Uterus (tissue), 4 donors: Measurements from ENCODE around the gene ARHGEF18. TPM values are rescaled to one million over a fixed set of nuclear protein-coding genes. Genes with fewer than 3 reads are reported as not detected.

Experiments used
- DNase-seq, 2 donors: peaks; one replicate each; pipeline ENCODE4 v3.0.0-alpha.2; 2019 to 2020
- H3K27ac ChIP-seq, 2 donors: fragments of 200-600 bp; sonication (generic); 1 replicate in 1 of 2; 2 replicates in 1 of 2; pipeline ENCODE4 v1.5.1; 2016 to 2018
- H3K27me3 ChIP-seq, 2 donors: fragments of 200-600 bp; sonication (generic); one replicate each; pipeline ENCODE4 v1.5.1; 2018 to 2019; ENCODE audit warnings: control low read depth in 1 of 2
- H3K36me3 ChIP-seq, 2 donors: fragments of 200-600 bp; sonication (generic); one replicate each; pipeline ENCODE4 v1.5.1; 2019; ENCODE audit warnings: control low read depth in 1 of 2
- H3K4me1 ChIP-seq, 2 donors: fragments of 200-600 bp; sonication (generic); one replicate each; pipeline ENCODE4 v1.5.1; 2018 to 2019; ENCODE audit warnings: control low read depth in 1 of 2
- H3K4me3 ChIP-seq, 2 donors: fragments of 200-600 bp; sonication (generic); 1 replicate in 1 of 2; 2 replicates in 1 of 2; pipeline ENCODE4 v1.5.1; 2018 to 2019; ENCODE audit warnings: mild to moderate bottlenecking in 1 of 2
- H3K9me3 ChIP-seq, 2 donors: fragments of 200-600 bp; sonication (generic); one replicate each; pipeline ENCODE4 v1.5.1; 2019; ENCODE audit warnings: control low read depth in 1 of 2
- POLR2A ChIP-seq, 2 donors: fragments of 450-650 bp; IDR thresholded peaks; one replicate each; pipeline ENCODE4 v1.6.1; 2016; ENCODE audit warnings: antibody characterized with exemption in 2 of 2, mild to moderate bottlenecking in 1 of 2, moderate library complexity in 1 of 2
- intact Hi-C: fragments of 100-400 bp; cut with DNase I; formaldehyde crosslinking; loops from one replicate; pipeline ENCODE4 v1.15.1; 2023; ENCODE audit warnings: low total_unique reads
- total RNA-seq, 4 donors: library from RNA; depleted of rRNA in 3 of 4; stranded (reverse); fragments of >200 nt in 3 of 4; gene quantifications; one replicate each; pipeline versions ENCODE4 v1.1.0 to v1.2.4, GENCODE V29; 2014 to 2023
- TF ChIP-seq, protein P1 (sequence below), 4 experiments: fragments of 200-600 bp in 2 of 4; fragments of 450-650 bp in 2 of 4; sonication (generic) in 2 of 4; IDR thresholded peaks; one replicate each; pipeline ENCODE4 v1.5.1; 2016 to 2019; ENCODE audit warnings: antibody characterized with exemption in 4 of 4, mild to moderate bottlenecking in 2 of 4, moderate library complexity in 1 of 4
- donor health status: DM: yes; HTN: yes; CAD: no.

Gene ARHGEF18
- total RNA-seq, 4 donors from 2014 or later: 2.6 to 36.4 (median 18.5) TPM

- intact Hi-C loops: no loop called here
- no peaks in the 10 kb centered on the region for H3K27me3 ChIP-seq
- peak overlapping the region in 1 of 2 donors; percentile 39 for H3K4me3 ChIP-seq
- no peaks in the 10 kb centered on the region for H3K36me3 ChIP-seq
- H3K9me3 ChIP-seq: no peaks in the 10 kb centered on the region
- TF ChIP-seq POLR2A (IDR thresholded peaks at IDR 0.05): peak in 1 of 2 donors; percentile 9
- TF ChIP-seq, protein P1, sequence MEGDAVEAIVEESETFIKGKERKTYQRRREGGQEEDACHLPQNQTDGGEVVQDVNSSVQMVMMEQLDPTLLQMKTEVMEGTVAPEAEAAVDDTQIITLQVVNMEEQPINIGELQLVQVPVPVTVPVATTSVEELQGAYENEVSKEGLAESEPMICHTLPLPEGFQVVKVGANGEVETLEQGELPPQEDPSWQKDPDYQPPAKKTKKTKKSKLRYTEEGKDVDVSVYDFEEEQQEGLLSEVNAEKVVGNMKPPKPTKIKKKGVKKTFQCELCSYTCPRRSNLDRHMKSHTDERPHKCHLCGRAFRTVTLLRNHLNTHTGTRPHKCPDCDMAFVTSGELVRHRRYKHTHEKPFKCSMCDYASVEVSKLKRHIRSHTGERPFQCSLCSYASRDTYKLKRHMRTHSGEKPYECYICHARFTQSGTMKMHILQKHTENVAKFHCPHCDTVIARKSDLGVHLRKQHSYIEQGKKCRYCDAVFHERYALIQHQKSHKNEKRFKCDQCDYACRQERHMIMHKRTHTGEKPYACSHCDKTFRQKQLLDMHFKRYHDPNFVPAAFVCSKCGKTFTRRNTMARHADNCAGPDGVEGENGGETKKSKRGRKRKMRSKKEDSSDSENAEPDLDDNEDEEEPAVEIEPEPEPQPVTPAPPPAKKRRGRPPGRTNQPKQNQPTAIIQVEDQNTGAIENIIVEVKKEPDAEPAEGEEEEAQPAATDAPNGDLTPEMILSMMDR (IDR thresholded peaks at IDR 0.05): no peak
- DNase-seq: peak; percentile 68 to 84
- peaks cover 0 to 4% of the 10 kb centered on the region in 2 donors for H3K4me1 ChIP-seq
- peak overlapping the region; percentile 81 for H3K27ac ChIP-seq
Measured at GRCh38 chr19:7356899-7357627, 8.3 kb downstream of the ARHGEF18 start.

DNA sequence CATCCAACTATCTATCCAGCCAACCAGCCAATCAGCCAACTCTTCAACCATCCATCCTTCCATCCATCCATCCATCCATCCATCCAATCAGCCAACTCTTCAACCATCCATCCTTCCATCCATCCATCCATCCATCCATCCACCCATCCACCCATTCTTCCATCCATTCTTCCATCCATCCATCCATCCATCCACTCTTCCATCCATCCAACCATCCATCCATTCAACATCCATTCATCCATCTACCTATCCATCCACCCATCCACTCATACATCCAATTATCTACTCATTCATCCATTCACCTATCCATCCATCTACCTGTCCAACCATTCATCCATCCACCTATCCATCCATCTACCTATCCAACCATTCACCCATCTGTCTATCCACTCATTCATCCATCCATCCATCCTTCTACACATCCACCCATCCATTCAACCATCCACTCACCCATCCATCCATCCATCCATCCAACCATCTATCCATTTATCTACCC, 9.4 kb downstream of the ARHGEF18 start:
- H3K27me3 ChIP-seq: no peaks in the 10 kb centered on the region
- no peaks in the 10 kb centered on the region for H3K36me3 ChIP-seq
- no peak overlapping the region for H3K4me3 ChIP-seq
- DNase-seq: no peak
- peak overlapping the region; percentile 80 to 81 for H3K27ac ChIP-seq
- H3K9me3 ChIP-seq: no peaks in the 10 kb centered on the region
- intact Hi-C loops: no loop called here
- TF ChIP-seq POLR2A (IDR thresholded peaks at IDR 0.05): no peak
- H3K4me1 ChIP-seq: peaks cover 0 to 4% of the 10 kb centered on the region in 2 donors

GRCh38 chr19:7360393-7360984, 11.8 kb downstream of the ARHGEF18 start:
- no peaks in the 10 kb centered on the region for H3K9me3 ChIP-seq
- H3K4me1 ChIP-seq: peaks cover 0 to 4% of the 10 kb centered on the region in 2 donors
- peak overlapping the region; percentile 72 to 80 for H3K27ac ChIP-seq
- no peaks in the 10 kb centered on the region for H3K27me3 ChIP-seq
- intact Hi-C loops: no loop called here
- H3K4me3 ChIP-seq: no peak overlapping the region
- no peaks in the 10 kb centered on the region for H3K36me3 ChIP-seq
- peak; percentile 68 to 89 for DNase-seq
- TF ChIP-seq POLR2A (IDR thresholded peaks at IDR 0.05): no peak
- TF ChIP-seq, protein P1 (IDR thresholded peaks at IDR 0.05): no peak

DNA sequence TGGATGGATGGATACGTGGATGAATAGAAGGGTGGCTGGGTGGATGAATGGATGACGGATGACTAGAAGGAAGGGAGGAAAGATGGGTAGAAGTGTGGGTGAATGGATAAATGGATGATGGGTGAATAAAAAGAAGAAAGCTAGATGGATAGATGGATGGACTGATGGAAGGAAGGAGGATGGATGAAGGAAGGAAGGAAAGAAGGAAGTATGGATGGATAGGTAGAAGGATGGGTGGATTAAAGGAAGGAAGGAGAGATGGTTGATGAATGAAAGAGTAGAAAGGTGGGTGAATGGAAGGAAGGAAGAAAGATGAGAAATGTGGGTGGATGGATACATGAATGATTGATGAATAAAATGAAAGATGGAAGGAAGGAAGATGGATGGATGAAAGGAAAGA, 14.5 kb downstream of the ARHGEF18 start:
- Histone ChIP-seq H3K36me3 (no peaks in the 10 kb centered on the region), H3K27me3 (no peaks in the 10 kb centered on the region), H3K27ac (no peak overlapping the region), H3K9me3 (no peaks in the 10 kb centered on the region), H3K4me3 (no peak overlapping the region), H3K4me1 (peaks cover 0 to 4% of the 10 kb centered on the region in 2 donors)
- intact Hi-C loops: no loop called here
- DNase-seq: no peak
- TF ChIP-seq, protein P1 (IDR thresholded peaks at IDR 0.05): no peak
- TF ChIP-seq POLR2A (IDR thresholded peaks at IDR 0.05): no peak

DNA sequence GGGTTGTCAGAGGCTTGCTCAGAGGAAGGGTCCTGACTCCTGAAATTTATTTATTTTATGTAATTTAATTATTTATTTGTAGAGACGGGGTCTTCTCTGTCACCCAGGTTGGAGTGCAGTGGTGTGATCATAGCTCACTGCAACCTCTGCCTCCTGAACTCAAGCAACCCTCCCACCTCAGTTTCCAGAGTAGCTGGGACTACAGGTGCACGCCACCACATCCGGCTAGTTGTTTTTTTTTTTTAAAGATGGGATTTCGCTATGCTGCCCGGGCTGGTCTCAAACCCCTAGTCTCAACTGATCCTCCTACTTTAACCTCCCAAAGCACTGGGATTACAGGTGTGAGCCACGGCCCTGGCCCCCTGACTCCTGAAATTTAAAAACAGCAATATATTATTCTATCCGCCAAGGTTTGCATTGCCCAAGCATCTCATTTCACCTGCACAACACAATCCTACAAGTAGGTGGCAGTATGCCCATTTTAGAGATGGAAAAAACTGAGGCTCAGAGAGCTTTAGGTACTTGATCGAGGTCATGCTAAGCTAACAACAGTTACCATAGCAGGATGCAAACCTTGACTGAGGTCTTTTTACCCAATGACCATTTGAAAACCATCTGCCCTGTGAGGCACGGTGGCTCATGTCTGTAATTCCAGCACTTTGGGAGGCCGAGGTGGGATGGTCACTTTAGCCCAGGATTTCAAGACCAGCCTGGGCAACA, 18.1 kb downstream of the ARHGEF18 start:
- TF ChIP-seq, protein P1 (IDR thresholded peaks at IDR 0.05): peak in 3 of 4 experiments; percentile 3 to 22 (median 8)
- no peak for TF ChIP-seq POLR2A (IDR thresholded peaks at IDR 0.05)
- DNase-seq: no peak
- Histone ChIP-seq H3K36me3 (no peaks in the 10 kb centered on the region), H3K4me1 (peaks cover 0 to 11% of the 10 kb centered on the region in 2 donors), H3K27ac (peak overlapping the region; percentile 18 to 75), H3K9me3 (no peaks in the 10 kb centered on the region), H3K4me3 (no peak overlapping the region), H3K27me3 (no peaks in the 10 kb centered on the region)
- intact Hi-C loops: no loop called here
